ENCODE results near the gene SLC5A2.
"Not testable (repeated sequence)": the region's sequence is repeated elsewhere in the genome, so short reads cannot be mapped to it uniquely, and the experiment has no call there.

SLC5A2 gene

GRCh38 chr16:31532120-31532519, 49.2 kb downstream of the SLC5A2 start:
- no peak for DNase-seq

- no peak for DNase-seq
These were observed 50.0 kb downstream of the SLC5A2 start for GRCh38 chr16:31532896-31533295.

- DNase-seq: no peak
These were observed 52.8 kb downstream of the SLC5A2 start for GRCh38 chr16:31535737-31536136.

GRCh38 chr16:31536804-31537361, 54.0 kb downstream of the SLC5A2 start:
- no peak for DNase-seq

- no peak for DNase-seq
These were observed 54.7 kb downstream of the SLC5A2 start for GRCh38 chr16:31537362-31538242.

- not testable (repeated sequence) for DNase-seq
These were observed 55.3 kb downstream of the SLC5A2 start for GRCh38 chr16:31538243-31538598.

- not testable (repeated sequence) for DNase-seq
These were observed 56.8 kb downstream of the SLC5A2 start for GRCh38 chr16:31539762-31540161.

Measured in NCI-H1105 (cell line).